PFSK-1 (cell line): ENCODE measurements around the gene LMO7.

ENCODE experiments used
- POLR2AphosphoS5 ChIP-seq: IDR thresholded peaks from 2 replicates; pipeline ENCODE4 v1.6.1; 2012; ENCODE audit warnings: low read depth, mild to moderate bottlenecking, control low read depth, low read length, moderate library complexity
- REST ChIP-seq, 2 experiments: IDR thresholded peaks; 2 replicates each; pipeline versions ENCODE4 v1.6.1 to v1.8.0; 2011 to 2012; ENCODE audit warnings: low read depth in 2 of 2, low read length in 2 of 2, control low read depth in 1 of 2, inconsistent platforms in 1 of 2, mild to moderate bottlenecking in 1 of 2, moderate library complexity in 1 of 2; ENCODE audit not compliant: insufficient read depth in 1 of 2
- TAF1 ChIP-seq: IDR thresholded peaks from 2 replicates; pipeline ENCODE4 v1.6.1; 2012; ENCODE audit warnings: low read length, control low read depth, borderline replicate concordance; ENCODE audit not compliant: insufficient read depth

- no peak for TF ChIP-seq POLR2AphosphoS5
- no peak for TF ChIP-seq REST (IDR thresholded peaks at IDR 0.05; ENCODE audit: insufficient read depth in 1 of 2, low read depth in 2 of 2, low read length in 2 of 2)
- TF ChIP-seq TAF1, result no peak
Measured at GRCh38 chr13:75797719-75798118, 161.6 kb downstream of the LMO7 start.
